ENCODE data around the gene PNLIPRP1. TPM values are rescaled to one million over a fixed set of nuclear protein-coding genes. Genes with fewer than 3 reads are reported as not detected.

Gene PNLIPRP1
- total and polyA plus RNA-seq, 7 donors: 0.04 to 3.6 TPM; not detected in 5

DNA sequence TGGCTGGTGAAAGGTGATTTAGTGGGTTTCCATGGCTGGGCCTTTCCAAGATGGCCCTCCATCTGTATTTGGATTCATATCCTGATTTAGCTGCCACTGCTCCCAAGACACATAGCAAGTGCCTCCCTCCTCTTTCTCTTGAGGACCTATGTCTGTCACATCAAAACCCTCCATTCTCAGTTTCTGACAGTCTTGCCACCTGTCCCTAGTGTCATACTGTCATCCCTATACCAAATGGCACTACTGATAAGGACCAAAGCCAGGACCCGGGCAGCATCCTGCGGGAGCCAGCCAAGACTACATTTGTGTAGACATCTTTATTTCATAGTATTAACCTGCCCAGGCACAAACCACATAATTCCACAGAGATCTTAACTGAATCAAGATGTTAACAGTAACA lies 64.8 kb downstream of the PNLIPRP1 start:
- Histone ChIP-seq H3K4me1 (no peaks in the 10 kb centered on the region), H3K27ac (no peak overlapping the region), H3K27me3 (peaks cover 0 to 5% (median 0%) of the 10 kb centered on the region in 3 donors), H3K36me3 (no peaks in the 10 kb centered on the region), H3K4me3 (no peak overlapping the region), H3K9me3 (no peaks in the 10 kb centered on the region)
- intact Hi-C loops (cut with DNase I): no loop called here
- DNase-seq: no peak
- no peak for TF ChIP-seq POLR2AphosphoS5 (IDR thresholded peaks at IDR 0.05)
- no peak for TF ChIP-seq EP300 (IDR thresholded peaks at IDR 0.05)
- TF ChIP-seq CTCF (IDR thresholded peaks at IDR 0.05): no peak
- no peak for TF ChIP-seq POLR2A (IDR thresholded peaks at IDR 0.05)
- 95% methylated on average over 2 of the region's 2 CpGs for WGBS, 2 donors

- H3K4me1 ChIP-seq: no peaks in the 10 kb centered on the region
- WGBS, 2 donors: 89 to 94% methylated on average over 4 of the region's 4 CpGs
- no peak for DNase-seq
Observed at GRCh38 chr10:116656044-116656443, 65.3 kb downstream of the PNLIPRP1 start.

DNA sequence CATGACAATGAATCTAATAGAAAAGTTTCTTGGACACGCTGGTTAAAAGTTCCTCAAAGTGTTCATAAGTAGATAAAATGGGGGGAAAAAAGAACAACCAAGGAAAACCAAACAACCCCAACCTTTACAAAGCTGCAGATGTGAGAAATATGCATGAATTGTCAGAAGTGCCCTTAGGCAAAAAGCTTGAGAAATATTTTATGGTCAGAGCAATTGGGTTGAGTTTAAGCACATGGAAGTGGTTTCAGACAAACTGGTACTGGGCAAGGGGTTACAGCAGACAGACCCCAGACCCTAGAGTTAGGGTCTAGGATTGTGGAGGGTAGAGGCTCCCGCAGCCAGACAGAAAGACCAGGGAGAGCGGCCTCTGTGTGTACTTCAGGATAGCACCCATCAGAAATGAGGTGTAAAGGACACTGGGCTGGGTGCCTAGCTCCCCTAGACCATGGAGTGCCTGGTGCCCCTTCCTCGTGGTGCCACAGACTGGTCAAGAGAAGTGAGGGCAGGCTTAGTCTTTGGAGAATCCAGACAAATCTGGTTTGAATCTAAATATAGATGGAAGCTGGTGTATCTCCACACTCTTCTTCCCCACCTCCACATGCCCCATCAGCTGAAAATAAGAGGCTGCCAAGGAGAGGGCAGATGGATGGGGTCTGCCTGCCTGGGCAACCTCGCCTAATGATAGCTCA lies 67.2 kb downstream of the PNLIPRP1 start:
- Histone ChIP-seq H3K4me3 (no peak overlapping the region), H3K27me3 (peaks cover 0 to 5% (median 0%) of the 10 kb centered on the region in 3 donors), H3K9me3 (no peaks in the 10 kb centered on the region), H3K27ac (no peak overlapping the region), H3K36me3 (no peaks in the 10 kb centered on the region), H3K4me1 (no peaks in the 10 kb centered on the region)
- no peak for DNase-seq
- TF ChIP-seq POLR2A (IDR thresholded peaks at IDR 0.05) (no peak), EP300 (IDR thresholded peaks at IDR 0.05) (no peak), POLR2AphosphoS5 (IDR thresholded peaks at IDR 0.05) (no peak), CTCF (IDR thresholded peaks at IDR 0.05) (no peak)
- 89 to 94% methylated on average over 5 of the region's 5 CpGs for WGBS, 2 donors
- intact Hi-C loops (cut with DNase I): no loop called here

More at GRCh38 chr10:116656044-116656443, 65.3 kb downstream of the PNLIPRP1 start:
- H3K27ac ChIP-seq: no peak overlapping the region
- TF ChIP-seq EP300 (IDR thresholded peaks at IDR 0.05): no peak
- peaks cover 0 to 5% (median 0%) of the 10 kb centered on the region in 3 donors for H3K27me3 ChIP-seq
- no peak overlapping the region for H3K4me3 ChIP-seq
- no peaks in the 10 kb centered on the region for H3K9me3 ChIP-seq
- intact Hi-C loops (cut with DNase I): no loop called here
- no peaks in the 10 kb centered on the region for H3K36me3 ChIP-seq

Other genes with a start within 250 kb of the PNLIPRP1 start
- gene PNLIPRP3, start 163.1 kb upstream of the PNLIPRP1 start, total RNA-seq: under 1 TPM in 1 of 4 donors, not detected in 3; 0.54 TPM
- not detected for gene PNLIPRP3, start 163.1 kb upstream of the PNLIPRP1 start, polyA plus RNA-seq
- gene PNLIP, start 45.0 kb upstream of the PNLIPRP1 start, total RNA-seq: not detected
- gene PNLIP, start 45.0 kb upstream of the PNLIPRP1 start, polyA plus RNA-seq: 1 to 10 TPM in 1 of 3 donors, not detected in 2; 4.2 TPM
- not detected for gene PNLIPRP2, start 30.0 kb downstream of the PNLIPRP1 start, total RNA-seq
- 1 to 10 TPM in 1 of 3 donors, under 1 TPM in 1, not detected in 1; 0.95 to 1.8 TPM for gene PNLIPRP2, start 30.0 kb downstream of the PNLIPRP1 start, polyA plus RNA-seq
- gene HSPA12A, start 151.6 kb downstream of the PNLIPRP1 start, total RNA-seq: 10 to 100 TPM; 12.3 to 17.4 (median 15.4) TPM
- gene HSPA12A, start 151.6 kb downstream of the PNLIPRP1 start, polyA plus RNA-seq: 1 to 10 TPM; 1.4 to 3.6 (median 3.0) TPM

All from sigmoid colon (tissue), 7 donors.